HG02943 (cell line): ENCODE measurements around the gene KATNAL2.

Experiments
- ATAC-seq: cut with Tn5 transposase; IDR thresholded peaks from one replicate; pipeline ENCODE4 v1.9.1; 2021; ENCODE audit warnings: mild to moderate bottlenecking, low read depth, moderate library complexity; ENCODE audit not compliant: unreplicated experiment

The KATNAL2 gene

GRCh38 chr18:47109720-47110119 is 192.3 kb downstream of the KATNAL2 start:
- no peak for ATAC-seq

- no peak for ATAC-seq
These were observed 193.3 kb downstream of the KATNAL2 start for GRCh38 chr18:47110492-47111274.

GRCh38 chr18:47113796-47114540 is 196.6 kb downstream of the KATNAL2 start:
- ATAC-seq = no peak

- ATAC-seq = no peak
These were observed 197.8 kb downstream of the KATNAL2 start for GRCh38 chr18:47115205-47115604.

- ATAC-seq = no peak
These were observed 201.6 kb downstream of the KATNAL2 start for GRCh38 chr18:47118981-47119380.

GRCh38 chr18:47120428-47120827 is 203.0 kb downstream of the KATNAL2 start:
- no peak for ATAC-seq

- ATAC-seq = no peak
These were observed 203.7 kb downstream of the KATNAL2 start for GRCh38 chr18:47121146-47121545.

- no peak for ATAC-seq
These were observed 223.9 kb downstream of the KATNAL2 start for GRCh38 chr18:47141289-47141688.

GRCh38 chr18:47143153-47143552 is 225.8 kb downstream of the KATNAL2 start:
- no peak for ATAC-seq

- ATAC-seq = no peak
These were observed 226.6 kb downstream of the KATNAL2 start for GRCh38 chr18:47143899-47144485.

GRCh38 chr18:47146206-47146605 is 228.8 kb downstream of the KATNAL2 start:
- no peak for ATAC-seq

- no peak for ATAC-seq
These were observed 232.1 kb downstream of the KATNAL2 start for GRCh38 chr18:47149457-47150028.

- ATAC-seq = peak; percentile 88
These were observed 232.8 kb downstream of the KATNAL2 start, which contains the start of gene HDHD2 for GRCh38 chr18:47150029-47150823. HDHD2 (minus strand) TSS chr18:47150500; CDS start chr18:47136439, 14,061 bp downstream.

- ATAC-seq = peak; percentile 21
These were observed 233.5 kb downstream of the KATNAL2 start for GRCh38 chr18:47150824-47151366.

- ATAC-seq = no peak
These were observed 234.0 kb downstream of the KATNAL2 start for GRCh38 chr18:47151439-47151838.
